GM19193 (cell line): ENCODE measurements around the gene PDGFA.

ENCODE experiments used
- POLR2A ChIP-seq: IDR thresholded peaks from 4 replicates; pipeline ENCODE4 v1.6.1; 2011; ENCODE audit not compliant: insufficient read depth, insufficient read length; ENCODE audit errors: extremely low read depth

Gene PDGFA

DNA sequence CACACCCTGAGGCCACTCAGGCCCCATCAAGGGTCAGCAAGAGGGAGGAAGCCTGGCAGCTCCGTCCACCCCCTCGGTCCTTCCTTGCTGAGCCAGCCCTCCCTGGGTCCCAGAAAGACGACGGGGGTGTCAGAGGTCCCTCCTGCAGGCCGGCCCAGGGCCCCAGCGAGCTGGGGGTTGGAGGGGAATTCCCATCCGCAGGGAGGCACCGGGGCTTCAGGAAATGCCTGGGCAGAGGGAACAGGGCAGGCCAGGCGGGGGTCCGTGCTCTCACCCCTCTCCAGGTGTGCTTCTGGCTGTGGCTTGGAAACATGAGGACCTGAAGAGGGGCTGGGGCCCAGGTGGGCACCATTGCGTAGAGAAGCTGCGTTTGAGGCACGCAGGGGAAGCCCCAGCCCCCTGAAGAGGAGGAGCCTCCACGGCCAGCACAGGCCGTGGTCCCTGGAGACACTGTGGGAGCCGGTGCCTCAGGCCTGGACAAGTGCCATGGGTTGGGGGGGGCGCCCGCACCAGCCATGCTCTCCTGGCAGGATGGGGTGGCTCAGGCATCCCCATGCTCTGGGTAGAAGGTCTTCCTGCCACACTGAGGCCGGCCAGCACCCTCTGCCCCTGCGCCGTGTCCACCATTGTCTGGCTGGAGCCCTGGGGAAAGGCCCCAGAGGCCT is 66.7 kb downstream of the PDGFA start:
- no peak for TF ChIP-seq POLR2A

DNA sequence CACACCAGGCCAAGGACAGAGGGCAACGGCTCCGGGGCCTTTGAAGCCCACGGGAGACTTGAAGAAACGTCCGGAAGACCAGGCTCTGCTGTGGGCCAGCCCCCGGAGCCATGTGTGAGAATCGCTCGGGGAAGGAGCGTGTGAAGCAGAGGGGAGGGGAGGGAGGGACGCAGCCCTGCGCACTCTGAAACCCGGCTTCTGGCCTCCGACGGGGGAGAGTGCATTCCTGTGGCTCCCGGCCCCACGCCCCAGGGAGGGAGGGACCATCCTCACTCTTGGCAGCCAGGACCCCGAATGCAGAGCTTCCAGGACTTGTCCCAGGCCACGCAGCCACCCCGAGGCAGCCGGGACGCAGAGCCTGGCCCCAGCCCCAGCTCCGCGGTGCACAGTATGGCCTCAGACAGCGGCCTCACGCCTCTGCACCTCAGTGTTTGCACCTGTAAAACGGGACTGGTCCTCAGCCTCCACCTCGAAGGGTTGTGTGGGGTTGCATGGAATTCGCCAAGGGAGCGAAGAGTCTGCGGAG is 67.4 kb downstream of the PDGFA start:
- TF ChIP-seq POLR2A, result no peak

DNA sequence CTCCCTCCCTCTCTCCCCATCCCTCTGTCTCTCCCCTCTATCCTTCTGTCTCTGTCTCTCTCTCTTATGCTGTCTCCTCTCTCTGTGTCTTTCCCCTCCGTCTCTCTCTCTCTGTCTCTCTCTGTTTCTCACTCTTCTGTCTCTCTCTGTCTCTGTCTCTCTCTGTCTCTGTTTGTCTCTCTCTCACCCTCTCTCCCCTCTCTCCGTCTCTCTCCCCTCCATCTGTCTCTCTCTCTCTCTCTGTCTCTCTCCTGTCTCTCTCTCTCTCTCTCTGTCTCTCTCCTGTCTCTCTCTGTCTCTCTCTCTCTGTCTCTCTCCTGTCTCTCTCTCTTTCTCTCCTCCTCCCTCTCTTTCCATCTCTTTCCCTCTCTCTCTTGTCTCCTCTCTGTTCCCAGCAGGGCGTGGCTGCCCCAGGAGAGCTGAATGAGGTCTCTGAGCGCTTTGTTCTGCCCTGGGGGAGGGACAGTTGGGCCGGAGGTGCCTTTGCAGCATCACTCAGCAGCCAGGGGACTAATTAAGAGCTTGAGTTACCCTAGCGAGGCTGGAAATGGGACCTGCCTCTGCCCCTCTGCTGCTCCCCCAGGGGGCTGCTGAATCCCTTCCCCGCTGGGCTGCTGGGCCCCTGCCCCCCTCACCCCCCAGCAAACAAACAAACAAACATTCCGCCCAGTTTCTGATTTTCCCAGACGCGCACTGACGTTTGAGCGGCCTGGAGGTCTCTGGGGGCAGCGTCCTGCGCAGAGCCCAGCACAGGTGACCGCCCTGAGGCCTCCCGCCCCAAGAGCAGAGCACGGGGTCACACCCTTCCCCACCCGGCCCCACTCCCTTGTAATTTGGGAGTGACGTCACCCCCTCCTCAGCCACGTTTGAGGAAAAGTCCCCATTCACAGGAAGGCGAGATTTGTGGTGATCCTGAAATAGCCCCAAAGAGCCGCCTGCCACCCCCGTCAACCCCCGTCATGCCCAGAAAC is 68.1 kb downstream of the PDGFA start:
- no peak for TF ChIP-seq POLR2A

DNA sequence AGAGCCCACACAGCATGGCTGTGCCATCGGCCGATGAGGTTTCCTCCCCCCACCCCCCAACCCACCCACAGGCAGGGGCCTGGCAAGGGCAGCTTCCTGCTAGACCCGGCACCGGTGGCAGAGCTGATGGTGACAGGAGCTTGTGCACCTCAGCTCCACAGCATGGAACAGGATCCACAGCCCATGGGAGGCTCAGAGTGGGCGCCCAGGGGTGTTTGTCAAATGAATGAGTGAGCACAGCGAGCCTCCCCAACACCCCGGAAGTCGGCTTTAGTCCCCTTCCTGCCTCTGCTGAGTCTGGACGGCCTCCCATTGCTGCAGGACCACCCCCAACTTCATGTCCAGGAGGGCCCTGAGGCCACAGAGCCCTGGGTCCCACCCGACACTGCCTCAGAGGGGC is 68.9 kb downstream of the PDGFA start:
- no peak for TF ChIP-seq POLR2A

GRCh38 chr7:450036-450435 is 69.6 kb downstream of the PDGFA start:
- TF ChIP-seq POLR2A, result no peak

- no peak for TF ChIP-seq POLR2A
These were observed 70.2 kb downstream of the PDGFA start for GRCh38 chr7:449324-450019.

- TF ChIP-seq POLR2A, result no peak
These were observed 72.1 kb downstream of the PDGFA start for GRCh38 chr7:447523-447922.
